Smooth muscle cell (in vitro differentiated cells): ENCODE data around the gene ZNRD2. TPM values are rescaled to one million over a fixed set of nuclear protein-coding genes. Genes with fewer than 3 reads are reported as not detected.

Experiments used
- DNase-seq: peaks from one replicate; lab custom pipeline; 2025; ENCODE audit not compliant: unreplicated experiment; lab: John Stamatoyannopoulos, UW
- H2AFZ ChIP-seq: fragments of 200-600 bp; sonication (generic); 2 replicates; pipeline ENCODE4 v1.6.0; 2016; ENCODE audit warnings: antibody characterized with exemption, low read depth, mild to moderate bottlenecking
- H3F3A ChIP-seq: fragments of 200-600 bp; sonication (generic); 2 replicates; pipeline ENCODE4 v1.6.0; 2017; ENCODE audit warnings: antibody characterized with exemption, low read depth
- H3K27ac ChIP-seq: fragments of 200-600 bp; sonication (generic); 2 replicates; pipeline ENCODE4 v1.5.1; 2016; ENCODE audit warnings: low read depth, mild to moderate bottlenecking
- H3K27me3 ChIP-seq: fragments of 200-600 bp; sonication (generic); 2 replicates; pipeline ENCODE4 v1.6.1; 2016; ENCODE audit warnings: low read depth, mild to moderate bottlenecking
- H3K36me3 ChIP-seq: fragments of 200-600 bp; sonication (generic); 2 replicates; pipeline ENCODE4 v1.5.1; 2016; ENCODE audit warnings: low read depth
- H3K4me1 ChIP-seq: fragments of 200-600 bp; sonication (generic); 2 replicates; pipeline ENCODE4 v1.5.1; 2016; ENCODE audit warnings: low read depth
- H3K4me2 ChIP-seq: fragments of 200-600 bp; sonication (generic); 2 replicates; pipeline ENCODE4 v1.6.0; 2016; ENCODE audit warnings: mild to moderate bottlenecking
- H3K4me3 ChIP-seq: fragments of 200-600 bp; sonication (generic); 2 replicates; pipeline ENCODE4 v1.5.1; 2016; ENCODE audit warnings: mild to moderate bottlenecking
- H3K79me2 ChIP-seq: fragments of 200-600 bp; sonication (generic); 2 replicates; pipeline ENCODE4 v1.6.0; 2016; ENCODE audit warnings: low read depth, mild to moderate bottlenecking
- H3K9ac ChIP-seq: fragments of 200-600 bp; sonication (generic); 2 replicates; pipeline ENCODE4 v1.6.0; 2016; ENCODE audit warnings: low read depth
- H3K9me3 ChIP-seq: fragments of 200-600 bp; sonication (generic); replicated peaks from 2 replicates; pipeline ENCODE4 v1.5.1; 2016; ENCODE audit warnings: low read depth
- H4K20me1 ChIP-seq: fragments of 200-600 bp; sonication (generic); 2 replicates; pipeline ENCODE4 v1.6.0; 2016; ENCODE audit warnings: low read depth
- WGBS: methylation state at CpG from one replicate; pipeline ENCODE4 v1.1.7; 2016; ENCODE audit warnings: low lambda C conversion rate; 5-methylcytosine and 5-hydroxymethylcytosine counted together
- polyA plus RNA-seq: library from polyadenylated mRNA; unstranded; fragments of >200 nt; fragmentation: Nextera tagmentation; extraction: Ambion mirVana; gene quantifications from 2 replicates; pipeline ENCODE4 v1.2.1, GENCODE V29; 2016
- total RNA-seq: library from RNA; depleted of rRNA; stranded (reverse); fragments of >200 nt; gene quantifications from 2 replicates; pipeline ENCODE4 v1.2.3, GENCODE V29; 2014
- TF ChIP-seq, protein P1 (sequence below): fragments of 200-600 bp; sonication (generic); IDR thresholded peaks from 2 replicates; pipeline ENCODE4 v1.5.1; 2017; ENCODE audit warnings: borderline replicate concordance, mild to moderate bottlenecking, antibody characterized with exemption; ENCODE audit not compliant: insufficient read depth, poor library complexity, severe bottlenecking

The ZNRD2 gene
- total and polyA plus RNA-seq, 2 experiments from 2014 or later, result 55.5 to 105 TPM

DNA sequence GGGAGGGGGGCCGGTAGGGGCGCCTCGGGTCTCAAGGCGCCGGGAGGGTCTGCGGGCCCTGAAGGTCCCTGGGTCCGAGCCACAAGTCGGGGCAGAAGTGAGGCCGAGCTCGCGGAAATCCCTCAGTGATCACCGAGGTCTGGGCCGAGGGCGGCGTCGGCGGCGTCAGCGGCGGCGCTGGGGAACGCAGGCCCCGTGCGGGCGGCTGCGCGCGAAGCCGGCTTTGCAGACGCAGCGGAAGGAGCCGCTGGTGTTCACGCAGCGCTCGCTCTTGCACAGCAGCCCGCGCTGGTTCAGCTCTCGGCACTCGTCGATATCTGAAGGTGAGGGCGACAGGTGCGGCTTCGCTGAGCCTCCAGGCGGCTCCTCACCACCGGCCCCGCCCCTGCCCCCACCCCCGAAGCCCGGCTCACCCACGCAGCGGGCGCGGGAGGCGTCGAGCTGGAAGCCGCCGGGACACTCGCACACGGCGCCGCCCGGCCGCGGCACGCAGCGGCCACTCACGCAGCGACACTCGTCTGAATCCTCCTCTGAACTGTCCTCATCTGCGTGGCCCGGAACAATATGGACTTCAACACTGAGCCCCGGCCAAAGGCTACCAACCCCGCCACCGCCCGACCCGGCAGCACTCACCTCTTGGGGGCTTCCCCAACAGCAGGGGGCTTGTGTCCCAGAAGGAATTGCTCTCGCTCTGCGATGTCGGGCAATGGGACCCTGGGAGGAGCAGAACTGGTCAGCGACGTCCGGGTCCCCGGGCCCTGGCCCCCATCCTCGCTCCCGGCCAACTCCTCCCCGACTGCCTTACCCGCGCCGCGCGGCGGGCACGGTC lies 31.1 kb upstream of the ZNRD2 start:
- peak overlapping the region; percentile 24 for H3K27ac ChIP-seq
- H3K9me3 ChIP-seq, result no peaks in the 10 kb centered on the region
- no peak for DNase-seq
- no peaks in the 10 kb centered on the region for H3K27me3 ChIP-seq
- H3K4me3 ChIP-seq, result peak overlapping the region; percentile 51
- peak overlapping the region; percentile 83 for H3K4me2 ChIP-seq
- TF ChIP-seq, protein P1, sequence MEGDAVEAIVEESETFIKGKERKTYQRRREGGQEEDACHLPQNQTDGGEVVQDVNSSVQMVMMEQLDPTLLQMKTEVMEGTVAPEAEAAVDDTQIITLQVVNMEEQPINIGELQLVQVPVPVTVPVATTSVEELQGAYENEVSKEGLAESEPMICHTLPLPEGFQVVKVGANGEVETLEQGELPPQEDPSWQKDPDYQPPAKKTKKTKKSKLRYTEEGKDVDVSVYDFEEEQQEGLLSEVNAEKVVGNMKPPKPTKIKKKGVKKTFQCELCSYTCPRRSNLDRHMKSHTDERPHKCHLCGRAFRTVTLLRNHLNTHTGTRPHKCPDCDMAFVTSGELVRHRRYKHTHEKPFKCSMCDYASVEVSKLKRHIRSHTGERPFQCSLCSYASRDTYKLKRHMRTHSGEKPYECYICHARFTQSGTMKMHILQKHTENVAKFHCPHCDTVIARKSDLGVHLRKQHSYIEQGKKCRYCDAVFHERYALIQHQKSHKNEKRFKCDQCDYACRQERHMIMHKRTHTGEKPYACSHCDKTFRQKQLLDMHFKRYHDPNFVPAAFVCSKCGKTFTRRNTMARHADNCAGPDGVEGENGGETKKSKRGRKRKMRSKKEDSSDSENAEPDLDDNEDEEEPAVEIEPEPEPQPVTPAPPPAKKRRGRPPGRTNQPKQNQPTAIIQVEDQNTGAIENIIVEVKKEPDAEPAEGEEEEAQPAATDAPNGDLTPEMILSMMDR, result no peak
- H4K20me1 ChIP-seq, result peaks cover 57% of the 10 kb centered on the region
- no peaks in the 10 kb centered on the region for H3K79me2 ChIP-seq
- no peaks in the 10 kb centered on the region for H3K36me3 ChIP-seq
- H3K4me1 ChIP-seq, result peaks cover 11% of the 10 kb centered on the region
- 13% methylated on average over 62 of the region's 92 CpGs for WGBS
- H3K9ac ChIP-seq, result no peak overlapping the region
- H2AFZ ChIP-seq, result no peak overlapping the region
- peaks cover 24% of the 10 kb centered on the region for H3F3A ChIP-seq

DNA sequence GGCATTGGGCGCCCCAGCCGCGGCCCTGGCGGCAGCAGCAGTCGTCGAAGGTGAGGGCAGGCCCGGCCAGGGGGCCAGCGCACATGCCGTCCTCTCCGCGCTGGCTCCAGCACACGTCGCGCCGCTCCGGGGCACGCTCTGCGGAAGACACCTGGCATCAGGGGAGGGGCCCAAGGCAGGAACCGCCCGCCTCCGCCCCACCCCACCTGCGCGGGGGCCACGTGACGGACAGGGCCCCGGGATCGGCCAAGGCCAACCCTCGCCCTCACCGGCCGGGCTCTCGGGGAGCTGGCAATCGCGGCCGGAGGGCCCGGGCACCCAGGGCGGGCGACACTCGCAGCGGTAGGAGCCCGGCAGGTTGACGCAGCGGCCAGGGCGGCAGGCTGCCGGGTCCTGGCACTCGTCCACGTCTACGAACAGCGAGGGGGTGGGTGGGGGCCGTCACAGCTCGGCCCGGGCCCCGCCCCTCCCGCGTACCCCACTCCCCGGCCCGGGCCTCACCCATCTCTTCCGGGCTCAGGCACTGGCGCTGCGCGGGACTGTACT lies 30.5 kb upstream of the ZNRD2 start:
- 4% methylated on average over 56 of the region's 60 CpGs for WGBS
- peaks cover 11% of the 10 kb centered on the region for H3K4me1 ChIP-seq
- H2AFZ ChIP-seq, result no peak overlapping the region
- H3K27ac ChIP-seq, result peak overlapping the region; percentile 24
- no peak for DNase-seq
- no peaks in the 10 kb centered on the region for H3K36me3 ChIP-seq
- peak overlapping the region; percentile 51 for H3K4me3 ChIP-seq
- no peaks in the 10 kb centered on the region for H3K79me2 ChIP-seq
- no peak overlapping the region for H3K9ac ChIP-seq
- H3K4me2 ChIP-seq, result peak overlapping the region; percentile 83
- no peaks in the 10 kb centered on the region for H3K27me3 ChIP-seq
- peaks cover 50% of the 10 kb centered on the region for H4K20me1 ChIP-seq
- TF ChIP-seq, protein P1, result no peak
- H3F3A ChIP-seq, result peaks cover 24% of the 10 kb centered on the region
- H3K9me3 ChIP-seq, result no peaks in the 10 kb centered on the region

DNA sequence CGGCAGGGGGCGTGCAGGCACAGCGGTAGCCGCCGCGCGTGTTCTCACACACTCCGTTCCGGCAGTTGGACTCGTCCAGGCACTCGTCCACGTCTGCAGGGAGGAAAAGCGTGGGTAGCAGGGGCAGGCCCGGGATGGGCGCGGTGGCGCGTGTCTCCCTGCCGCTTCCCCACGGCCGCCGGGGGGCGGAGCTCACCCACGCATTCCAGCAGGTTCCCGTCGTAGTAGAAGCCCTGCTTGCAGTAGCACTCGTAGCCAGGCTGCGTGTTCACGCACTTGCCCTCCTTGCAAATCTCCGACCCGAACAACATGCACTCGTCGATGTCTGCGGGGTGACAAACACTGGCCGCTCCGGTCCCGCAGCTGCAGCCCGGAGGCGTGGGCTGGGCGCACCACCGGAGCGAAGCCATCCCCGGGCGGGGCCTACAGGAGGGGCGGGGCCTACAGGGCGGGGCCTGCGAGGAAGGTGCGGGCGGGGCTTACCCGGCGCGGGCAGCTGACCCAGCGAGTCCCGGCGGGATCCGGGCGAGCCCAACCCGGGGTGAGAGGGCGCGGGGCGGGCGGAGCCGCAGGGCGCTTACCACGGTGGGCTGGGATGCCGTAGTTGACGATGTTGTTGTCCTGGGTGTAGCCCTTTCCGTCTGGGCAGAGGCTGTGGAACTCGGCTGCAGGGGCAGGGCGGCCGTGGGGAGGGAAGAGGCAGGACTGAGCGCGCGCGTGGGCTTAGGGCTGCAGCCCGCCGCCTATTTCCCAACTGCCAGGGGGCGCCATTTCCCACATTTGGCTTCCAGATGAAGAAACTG lies 29.8 kb upstream of the ZNRD2 start:
- no peaks in the 10 kb centered on the region for H3K27me3 ChIP-seq
- no peaks in the 10 kb centered on the region for H3K36me3 ChIP-seq
- H3K4me1 ChIP-seq, result peaks cover 11% of the 10 kb centered on the region
- TF ChIP-seq, protein P1, result peak; percentile 85
- DNase-seq, result peak; percentile 96
- H3K9me3 ChIP-seq, result no peaks in the 10 kb centered on the region
- peak overlapping the region; percentile 51 for H3K4me3 ChIP-seq
- H3F3A ChIP-seq, result peaks cover 24% of the 10 kb centered on the region
- H3K79me2 ChIP-seq, result no peaks in the 10 kb centered on the region
- H2AFZ ChIP-seq, result no peak overlapping the region
- peak overlapping the region; percentile 83 for H3K4me2 ChIP-seq
- H4K20me1 ChIP-seq, result peaks cover 43% of the 10 kb centered on the region
- H3K27ac ChIP-seq, result peak overlapping the region; percentile 48
- 2% methylated on average over 52 of the region's 78 CpGs for WGBS
- H3K9ac ChIP-seq, result no peak overlapping the region
